PFSK-1 (cell line): ENCODE results near the gene ASAH2.

ENCODE experiments used
- FOXP2 ChIP-seq: optimal IDR thresholded peaks from 2 replicates; pipeline ENCODE3; 2011; ENCODE audit warnings: borderline replicate concordance, control low read depth, inconsistent platforms; ENCODE audit not compliant: insufficient read depth; ENCODE audit errors: extremely low read length, extremely low read depth
- POLR2AphosphoS5 ChIP-seq: IDR thresholded peaks from 2 replicates; pipeline ENCODE4 v1.6.1; 2012; ENCODE audit warnings: low read depth, mild to moderate bottlenecking, control low read depth, low read length, moderate library complexity
- REST ChIP-seq, 2 experiments: IDR thresholded peaks; 2 replicates each; pipeline versions ENCODE4 v1.6.1 to v1.8.0; 2011 to 2012; ENCODE audit warnings: low read depth in 2 of 2, low read length in 2 of 2, control low read depth in 1 of 2, inconsistent platforms in 1 of 2, mild to moderate bottlenecking in 1 of 2, moderate library complexity in 1 of 2; ENCODE audit not compliant: insufficient read depth in 1 of 2
- SIN3A ChIP-seq: IDR thresholded peaks from 2 replicates; pipeline ENCODE4 v1.6.1; 2012; ENCODE audit warnings: mild to moderate bottlenecking, low read length, moderate library complexity, borderline replicate concordance; ENCODE audit not compliant: insufficient read depth
- TAF1 ChIP-seq: IDR thresholded peaks from 2 replicates; pipeline ENCODE4 v1.6.1; 2012; ENCODE audit warnings: low read length, control low read depth, borderline replicate concordance; ENCODE audit not compliant: insufficient read depth

Gene ASAH2

GRCh38 chr10:50248598-50248997 lies 2.7 kb downstream of the ASAH2 start:
- no peak for TF ChIP-seq TAF1
- TF ChIP-seq FOXP2: no peak
- TF ChIP-seq POLR2AphosphoS5: no peak
- no peak for TF ChIP-seq SIN3A
- no peak for TF ChIP-seq REST (IDR thresholded peaks at IDR 0.05; ENCODE audit: insufficient read depth in 1 of 2, low read depth in 2 of 2, low read length in 2 of 2)

DNA sequence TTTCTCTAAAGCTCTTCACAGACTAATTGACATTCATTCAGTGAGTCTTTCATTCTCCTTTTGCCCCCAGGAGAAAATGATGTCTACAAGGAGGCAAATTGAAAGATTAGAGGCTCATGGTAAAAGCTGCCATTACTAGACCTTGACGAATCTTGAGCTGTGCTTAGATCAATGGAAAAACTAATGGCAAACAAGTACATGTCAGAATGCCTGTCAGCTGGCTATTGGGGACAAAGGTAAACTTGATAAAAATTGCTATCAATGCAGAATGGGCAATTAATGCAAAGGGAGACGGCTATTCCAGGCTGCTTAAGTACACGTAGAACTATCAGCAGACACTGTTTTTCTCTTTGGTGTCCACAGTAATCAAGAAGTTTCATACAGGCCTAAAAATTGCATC lies 3.3 kb downstream of the ASAH2 start:
- TF ChIP-seq SIN3A (no peak), POLR2AphosphoS5 (no peak), FOXP2 (no peak), TAF1 (no peak), REST (IDR thresholded peaks at IDR 0.05; ENCODE audit: insufficient read depth in 1 of 2, low read depth in 2 of 2, low read length in 2 of 2) (no peak)

GRCh38 chr10:50244201-50244600 lies 7.1 kb downstream of the ASAH2 start:
- TF ChIP-seq SIN3A (no peak), POLR2AphosphoS5 (no peak), TAF1 (no peak), FOXP2 (no peak), REST (IDR thresholded peaks at IDR 0.05; ENCODE audit: insufficient read depth in 1 of 2, low read depth in 2 of 2, low read length in 2 of 2) (no peak)

GRCh38 chr10:50242777-50243176 lies 8.5 kb downstream of the ASAH2 start:
- TF ChIP-seq TAF1: no peak
- TF ChIP-seq FOXP2: no peak
- no peak for TF ChIP-seq SIN3A
- TF ChIP-seq REST (IDR thresholded peaks at IDR 0.05; ENCODE audit: insufficient read depth in 1 of 2, low read depth in 2 of 2, low read length in 2 of 2): no peak
- TF ChIP-seq POLR2AphosphoS5: no peak

- no peak for TF ChIP-seq REST (IDR thresholded peaks at IDR 0.05; ENCODE audit: insufficient read depth in 1 of 2, low read depth in 2 of 2, low read length in 2 of 2)
- no peak for TF ChIP-seq TAF1
- TF ChIP-seq SIN3A: no peak
- TF ChIP-seq FOXP2: no peak
- TF ChIP-seq POLR2AphosphoS5: no peak
Observed at GRCh38 chr10:50234486-50234885, 16.8 kb downstream of the ASAH2 start.
